Measurements from ENCODE around the gene PMEPA1.
A peak's percentile ranks its signal among the peaks of the same experiment; 100 is the strongest.

The PMEPA1 gene

DNA sequence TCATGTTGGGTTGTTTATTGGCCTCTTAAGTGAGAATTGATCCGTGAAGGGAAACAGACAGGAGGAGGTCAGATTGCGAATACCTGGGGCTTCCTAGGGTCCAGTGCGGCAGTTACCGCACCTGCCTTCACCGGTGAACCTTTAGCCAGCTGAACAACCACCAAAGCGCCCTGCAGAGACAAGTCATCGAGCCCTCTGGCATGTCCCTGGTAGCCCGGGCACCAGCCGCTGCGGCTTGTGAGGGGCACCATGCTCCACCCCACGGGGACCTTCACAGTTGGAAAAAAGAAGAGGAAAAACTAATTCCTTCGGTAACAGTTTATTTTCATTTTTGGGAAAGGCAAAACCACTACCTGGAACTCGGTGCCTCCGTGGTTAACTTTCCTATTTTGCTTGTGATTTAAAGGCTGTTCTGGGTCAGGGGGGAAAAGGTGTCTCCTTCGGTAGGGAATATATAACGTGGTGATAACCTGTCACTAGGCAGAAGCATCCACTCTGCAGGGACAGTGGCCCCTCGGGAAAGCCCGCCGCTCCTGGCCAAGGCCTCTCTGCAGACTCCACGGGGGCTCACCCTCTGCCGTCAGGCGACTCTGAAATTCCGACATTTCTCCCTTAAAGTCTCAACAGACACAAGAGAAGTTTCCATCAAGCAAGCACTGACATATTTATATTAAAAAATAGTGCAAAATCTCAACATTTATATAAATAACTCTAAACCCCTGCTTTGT, 58.9 kb downstream of the PMEPA1 start:
- H3K36me3 Mint-ChIP-seq = peaks cover 12 to 33% of the 10 kb centered on the region in 2 donors
- H3K27me3 Mint-ChIP-seq = no peaks in the 10 kb centered on the region
- ATAC-seq (replicated peaks) (no peak), DNase-seq (no peak)
- peaks cover 14 to 18% of the 10 kb centered on the region in 2 donors for H3K4me1 Mint-ChIP-seq
- peaks cover 2 to 3% of the 10 kb centered on the region in 2 donors for H3K9me3 Mint-ChIP-seq
- no peak overlapping the region for H3K4me3 Mint-ChIP-seq
- no peak overlapping the region for H3K27ac Mint-ChIP-seq

GRCh38 chr20:57650266-57650665, 59.5 kb downstream of the PMEPA1 start:
- no peak overlapping the region for H3K4me3 Mint-ChIP-seq
- ATAC-seq (replicated peaks) (no peak), DNase-seq (no peak)
- H3K27ac Mint-ChIP-seq = no peak overlapping the region
- H3K4me1 Mint-ChIP-seq = peaks cover 12 to 13% of the 10 kb centered on the region in 2 donors
- peaks cover 4 to 6% of the 10 kb centered on the region in 2 donors for H3K9me3 Mint-ChIP-seq
- peaks cover 12 to 36% of the 10 kb centered on the region in 2 donors for H3K36me3 Mint-ChIP-seq
- no peaks in the 10 kb centered on the region for H3K27me3 Mint-ChIP-seq

DNA sequence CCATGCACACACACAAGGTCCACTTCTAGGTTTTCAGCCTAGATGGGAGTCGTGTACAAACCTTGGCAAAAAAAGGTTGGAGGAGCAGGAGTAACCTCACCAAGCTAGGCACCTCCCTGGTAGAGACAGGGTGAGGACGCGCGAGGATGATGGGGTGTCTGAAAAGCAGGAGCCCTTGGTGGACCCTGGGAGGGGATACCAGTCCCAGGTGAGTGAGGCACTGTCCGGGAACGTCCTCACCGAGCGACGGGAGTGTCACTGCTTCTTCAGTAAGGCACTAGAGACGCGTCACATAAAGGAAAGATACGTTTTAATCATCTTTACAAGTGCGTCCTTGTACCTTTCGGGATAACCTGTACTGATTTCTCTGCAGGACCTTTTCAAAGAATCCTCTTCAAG, 60.2 kb downstream of the PMEPA1 start:
- Mint-ChIP-seq H3K27me3 (no peaks in the 10 kb centered on the region), H3K4me3 (no peak overlapping the region), H3K9me3 (peaks cover 11% of the 10 kb centered on the region in 2 donors), H3K27ac (no peak overlapping the region), H3K36me3 (peaks cover 17 to 39% of the 10 kb centered on the region in 2 donors), H3K4me1 (peaks cover 5 to 7% of the 10 kb centered on the region in 2 donors)
- ATAC-seq (replicated peaks) = no peak
- DNase-seq = no peak

GRCh38 chr20:57648878-57649616, 60.8 kb downstream of the PMEPA1 start:
- H3K27ac Mint-ChIP-seq = no peak overlapping the region

GRCh38 chr20:57647933-57648785, 61.7 kb downstream of the PMEPA1 start:
- no peak for ATAC-seq (replicated peaks)
- DNase-seq = no peak
- Mint-ChIP-seq H3K27me3 (no peaks in the 10 kb centered on the region), H3K27ac (no peak overlapping the region), H3K4me1 (peaks cover 2% of the 10 kb centered on the region in 2 donors), H3K4me3 (no peak overlapping the region), H3K36me3 (peaks cover 18 to 39% of the 10 kb centered on the region in 2 donors), H3K9me3 (peaks cover 13 to 16% of the 10 kb centered on the region in 2 donors)

More at GRCh38 chr20:57648878-57649616, 60.8 kb downstream of the PMEPA1 start:
- H3K9me3 Mint-ChIP-seq = peaks cover 13 to 14% of the 10 kb centered on the region in 2 donors
- H3K36me3 Mint-ChIP-seq = peaks cover 18 to 41% of the 10 kb centered on the region in 2 donors
- H3K4me3 Mint-ChIP-seq = no peak overlapping the region
- H3K4me1 Mint-ChIP-seq = peaks cover 0 to 2% of the 10 kb centered on the region in 2 donors
- DNase-seq (no peak), ATAC-seq (replicated peaks) (no peak)
- no peaks in the 10 kb centered on the region for H3K27me3 Mint-ChIP-seq

DNA sequence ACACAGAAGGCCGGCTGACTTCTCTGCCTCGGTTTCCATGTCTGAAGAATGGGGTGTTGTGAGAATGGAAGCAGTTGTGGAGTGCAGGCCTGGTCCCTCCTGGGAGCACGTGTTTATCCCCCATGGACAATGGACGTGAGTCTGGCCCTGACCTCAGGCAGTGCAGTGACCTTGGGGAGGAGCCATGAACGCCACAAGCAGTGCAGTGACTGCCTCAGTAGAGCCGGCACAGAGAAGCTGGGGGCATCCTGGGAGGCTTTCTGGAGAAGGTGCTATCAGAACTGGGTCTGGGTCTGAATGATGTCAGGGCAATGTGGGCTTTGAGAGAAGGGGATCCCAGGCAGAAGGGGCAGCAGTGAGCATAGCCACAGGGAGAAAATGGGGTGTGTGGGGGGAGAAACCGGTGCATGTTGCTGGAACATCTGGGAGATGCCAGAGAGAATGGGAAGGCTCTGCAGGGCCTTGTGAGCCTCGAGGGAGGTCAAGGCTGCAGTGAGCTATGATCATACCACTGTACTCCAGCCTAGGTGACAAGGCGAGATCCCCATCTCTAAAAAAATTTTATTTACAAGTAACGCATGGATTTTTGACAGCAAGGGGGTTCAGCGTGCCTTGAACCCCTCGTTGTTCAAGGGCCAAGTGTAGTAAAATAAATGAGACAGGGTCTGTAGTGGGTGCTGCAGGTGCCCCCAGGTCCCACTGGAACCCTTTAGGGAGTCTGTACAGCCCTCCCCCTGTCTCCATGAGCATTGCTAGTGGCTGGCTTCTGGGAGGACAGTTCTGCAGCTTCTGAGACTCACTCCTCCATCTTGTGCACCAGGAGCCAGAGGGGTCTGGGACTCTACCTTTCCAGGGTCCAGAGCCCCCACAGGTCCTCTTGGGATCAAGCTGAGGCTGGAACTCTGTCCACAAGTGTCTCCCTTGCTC, 62.5 kb downstream of the PMEPA1 start:
- Mint-ChIP-seq H3K36me3 (peaks cover 18 to 36% of the 10 kb centered on the region in 2 donors), H3K27ac (no peak overlapping the region), H3K4me3 (no peak overlapping the region), H3K9me3 (peaks cover 13 to 16% of the 10 kb centered on the region in 2 donors), H3K27me3 (no peaks in the 10 kb centered on the region), H3K4me1 (peaks cover 3 to 6% of the 10 kb centered on the region in 2 donors)
- DNase-seq (no peak), ATAC-seq (replicated peaks) (no peak)

DNA sequence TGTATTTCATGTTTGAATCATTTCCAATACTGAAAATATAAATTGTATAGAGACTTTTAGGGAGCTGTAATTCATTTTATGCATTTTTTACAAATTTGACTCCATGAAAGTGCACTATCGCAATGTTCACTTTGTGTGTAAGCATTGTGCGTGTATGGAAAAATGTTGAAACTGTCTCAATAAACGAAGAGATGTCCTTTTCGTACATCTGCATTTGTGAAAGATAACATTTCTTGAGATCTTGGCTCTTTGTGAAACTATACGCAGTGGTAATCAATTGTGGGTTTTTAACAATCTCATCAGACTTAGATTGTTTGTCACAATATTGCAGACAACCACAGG, 70.9 kb downstream of the PMEPA1 start:
- peaks cover 18 to 20% of the 10 kb centered on the region in 2 donors for H3K27me3 Mint-ChIP-seq
- peaks cover 1 to 6% of the 10 kb centered on the region in 2 donors for H3K4me1 Mint-ChIP-seq
- peaks cover 16 to 18% of the 10 kb centered on the region in 2 donors for H3K36me3 Mint-ChIP-seq
- H3K4me3 Mint-ChIP-seq = no peak overlapping the region
- ATAC-seq (replicated peaks) = no peak
- peaks cover 16 to 28% of the 10 kb centered on the region in 2 donors for H3K9me3 Mint-ChIP-seq
- no peak for DNase-seq
- no peak overlapping the region for H3K27ac Mint-ChIP-seq

DNA sequence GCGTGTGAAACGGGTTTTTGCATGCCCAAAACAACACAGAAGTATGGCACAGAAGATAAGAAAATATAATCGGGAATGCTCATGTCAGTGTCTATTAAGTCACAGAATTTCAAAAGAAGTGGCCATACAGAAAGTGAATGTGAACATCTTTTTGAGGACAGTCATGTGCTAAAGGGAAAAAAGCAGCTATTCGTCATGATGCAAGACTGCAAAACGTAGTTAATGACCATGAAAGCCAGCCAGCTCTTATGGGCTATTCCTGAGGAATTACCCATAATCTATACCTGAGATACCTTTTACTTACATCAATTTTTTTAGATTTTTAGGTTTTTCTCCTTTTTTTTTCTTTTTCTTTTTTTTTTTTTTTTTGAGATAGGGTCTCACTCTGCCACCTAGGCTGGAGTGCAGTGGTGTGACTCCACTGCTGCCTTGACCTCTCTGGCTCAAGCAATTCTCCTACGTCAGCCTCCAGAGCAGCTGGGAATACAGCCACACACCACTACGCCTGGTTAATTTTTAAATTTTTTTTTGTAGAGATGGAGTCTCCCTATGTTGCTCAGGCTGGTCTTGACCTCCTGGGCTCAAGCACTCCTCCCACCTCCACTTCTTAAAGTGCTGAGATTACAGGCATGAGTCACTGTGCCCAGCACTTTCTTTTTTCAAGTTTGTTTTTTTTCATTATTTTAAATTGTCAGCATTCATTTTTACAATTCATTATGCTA, 71.5 kb downstream of the PMEPA1 start:
- Mint-ChIP-seq H3K4me3 (no peak overlapping the region), H3K4me1 (peaks cover 1 to 6% of the 10 kb centered on the region in 2 donors), H3K27me3 (peaks cover 21 to 22% of the 10 kb centered on the region in 2 donors), H3K27ac (no peak overlapping the region), H3K9me3 (peaks cover 17 to 28% of the 10 kb centered on the region in 2 donors), H3K36me3 (peaks cover 17 to 18% of the 10 kb centered on the region in 2 donors)
- DNase-seq = no peak
- no peak for ATAC-seq (replicated peaks)

DNA sequence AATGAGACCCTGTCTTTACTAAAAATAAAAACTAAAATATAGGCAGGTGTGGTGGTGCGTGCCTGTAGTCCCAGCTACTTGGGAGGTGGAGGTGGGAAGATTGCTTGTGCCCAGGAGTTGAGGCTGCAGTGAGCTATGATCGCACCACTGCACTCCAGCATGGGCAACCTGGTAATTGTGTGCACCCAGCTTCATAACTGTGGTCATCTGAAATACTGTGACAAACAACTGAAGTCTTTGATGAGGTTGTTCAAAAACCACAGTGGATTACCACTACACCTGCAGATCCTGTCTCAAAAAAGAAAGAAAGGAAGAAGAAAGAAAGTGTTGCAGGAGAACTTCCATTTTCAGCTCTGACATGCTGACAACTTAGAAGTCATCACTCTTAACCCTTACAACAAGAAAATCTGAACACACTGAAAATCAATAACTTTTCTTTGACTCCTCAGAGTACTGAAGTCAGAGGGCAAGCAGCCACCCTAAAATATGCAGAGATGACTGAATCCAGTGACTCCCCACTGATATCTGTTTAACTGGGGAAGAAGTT, 75.8 kb downstream of the PMEPA1 start:
- H3K9me3 Mint-ChIP-seq = peaks cover 22 to 31% of the 10 kb centered on the region in 2 donors
- DNase-seq = no peak
- H3K27ac Mint-ChIP-seq = no peak overlapping the region
- ATAC-seq (replicated peaks) = no peak
- peaks cover 24 to 27% of the 10 kb centered on the region in 2 donors for H3K27me3 Mint-ChIP-seq
- H3K4me1 Mint-ChIP-seq = peaks cover 9 to 15% of the 10 kb centered on the region in 2 donors
- no peak overlapping the region for H3K4me3 Mint-ChIP-seq
- peaks cover 19 to 26% of the 10 kb centered on the region in 2 donors for H3K36me3 Mint-ChIP-seq

GRCh38 chr20:57632286-57632685, 77.5 kb downstream of the PMEPA1 start:
- H3K4me3 Mint-ChIP-seq = no peak overlapping the region
- peaks cover 19 to 26% of the 10 kb centered on the region in 2 donors for H3K36me3 Mint-ChIP-seq
- no peak overlapping the region for H3K27ac Mint-ChIP-seq
- peaks cover 22 to 31% of the 10 kb centered on the region in 2 donors for H3K9me3 Mint-ChIP-seq
- peaks cover 14 to 28% of the 10 kb centered on the region in 2 donors for H3K4me1 Mint-ChIP-seq
- H3K27me3 Mint-ChIP-seq = peaks cover 20 to 27% of the 10 kb centered on the region in 2 donors
- ATAC-seq (replicated peaks) = no peak
- DNase-seq = no peak

DNA sequence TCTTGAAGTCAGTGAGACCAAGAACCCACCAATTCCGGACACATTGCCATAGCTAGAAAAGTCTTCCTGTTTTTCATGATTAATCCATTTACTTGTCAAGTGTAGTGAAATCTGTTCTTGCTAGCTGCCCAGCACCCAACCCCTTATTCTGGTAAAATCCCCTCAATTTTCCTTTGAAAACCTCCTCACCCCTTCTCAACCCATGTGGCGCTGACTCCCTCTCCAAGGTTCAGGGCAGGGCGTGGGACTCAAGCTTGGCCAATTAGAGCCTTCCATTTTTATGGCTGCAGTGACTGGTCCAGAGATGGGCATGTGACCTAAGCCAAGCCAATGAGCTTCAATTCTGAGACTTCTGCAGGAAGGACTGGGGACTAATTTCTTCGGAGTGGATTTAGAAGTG, 79.8 kb downstream of the PMEPA1 start:
- Mint-ChIP-seq H3K4me3 (peak overlapping the region; percentile 84 to 86), H3K27ac (peak overlapping the region; percentile 94), H3K27me3 (peaks cover 13 to 20% of the 10 kb centered on the region in 2 donors), H3K9me3 (peaks cover 14 to 16% of the 10 kb centered on the region in 2 donors), H3K36me3 (peaks cover 15 to 22% of the 10 kb centered on the region in 2 donors), H3K4me1 (peaks cover 20 to 30% of the 10 kb centered on the region in 2 donors)
- DNase-seq (peak; percentile 54), ATAC-seq (replicated peaks) (peak; percentile 93 to 96)

DNA sequence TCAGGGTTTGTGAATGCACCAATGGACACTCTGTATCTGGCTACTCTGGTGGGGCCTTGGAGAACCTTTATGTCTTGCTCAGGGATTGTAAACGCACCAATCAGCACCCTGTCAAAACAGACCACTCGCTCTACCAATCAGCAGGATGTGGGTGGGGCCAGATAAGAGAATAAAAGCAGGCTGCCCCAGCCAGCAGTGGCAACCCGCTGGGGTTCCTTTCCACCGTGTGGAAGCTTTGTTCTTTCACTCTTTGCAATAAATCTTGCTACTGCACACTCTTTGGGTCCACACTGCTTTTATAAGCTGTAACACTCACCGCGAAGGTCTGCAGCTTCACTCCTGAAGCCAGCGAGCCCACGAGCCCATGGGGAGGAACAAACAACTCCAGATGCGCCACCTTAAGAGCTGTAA, 80.3 kb downstream of the PMEPA1 start:
- Mint-ChIP-seq H3K4me3 (peak overlapping the region; percentile 84 to 86), H3K9me3 (peaks cover 11 to 13% of the 10 kb centered on the region in 2 donors), H3K27me3 (peaks cover 8 to 15% of the 10 kb centered on the region in 2 donors), H3K36me3 (peaks cover 11 to 26% of the 10 kb centered on the region in 2 donors), H3K27ac (peak overlapping the region; percentile 94), H3K4me1 (peaks cover 20 to 30% of the 10 kb centered on the region in 2 donors)
- ATAC-seq (replicated peaks) (peak; percentile 1 to 6), DNase-seq (peak; percentile 50)

All from stimulated activated naive B cell treated with anti-CD40 and anti-IgM and Interleukin-4, amounts not matched to agents 10 μg/mL and 1 μg/mL and 100 μg/mL, for 72 hours (primary cell).